Fibroblast of gingiva (primary cell): Measurements from ENCODE around the gene PUDP.
"Not testable (repeated sequence)": the region's sequence is repeated elsewhere in the genome, so short reads cannot be mapped to it uniquely, and the experiment has no call there.

Source experiments
- DNase-seq: peaks from one replicate; pipeline ENCODE4 v3.0.0-alpha.2; 2011; ENCODE audit warnings: low read depth

Gene PUDP

GRCh38 chrX:7109049-7109531 lies 38.9 kb downstream of the PUDP start:
- DNase-seq: no peak

GRCh38 chrX:7108030-7108429 lies 39.9 kb downstream of the PUDP start:
- DNase-seq: no peak

- DNase-seq: no peak
Measured at GRCh38 chrX:7106649-7107048, 41.3 kb downstream of the PUDP start.

GRCh38 chrX:7102119-7102518 lies 45.8 kb downstream of the PUDP start:
- DNase-seq: no peak

GRCh38 chrX:7100022-7100421 lies 47.9 kb downstream of the PUDP start:
- no peak for DNase-seq

GRCh38 chrX:7095657-7096056 lies 52.3 kb downstream of the PUDP start:
- not testable (repeated sequence) for DNase-seq

GRCh38 chrX:7093305-7093704 lies 54.6 kb downstream of the PUDP start:
- no peak for DNase-seq

- DNase-seq: no peak
Measured at GRCh38 chrX:7092543-7092942, 55.4 kb downstream of the PUDP start.

- no peak for DNase-seq
Measured at GRCh38 chrX:7091923-7092322, 56.0 kb downstream of the PUDP start.

- no peak for DNase-seq
Measured at GRCh38 chrX:7090641-7091040, 57.3 kb downstream of the PUDP start.

- DNase-seq: no peak
Measured at GRCh38 chrX:7088968-7089615, 58.9 kb downstream of the PUDP start.

GRCh38 chrX:7086384-7086783 lies 61.6 kb downstream of the PUDP start:
- DNase-seq: no peak

- no peak for DNase-seq
Measured at GRCh38 chrX:7085879-7086278, 62.1 kb downstream of the PUDP start.

GRCh38 chrX:7084841-7085240 lies 63.1 kb downstream of the PUDP start:
- DNase-seq: no peak

- peak; percentile 71 for DNase-seq
Measured at GRCh38 chrX:7083468-7084396, 64.2 kb downstream of the PUDP start.

- no peak for DNase-seq
Measured at GRCh38 chrX:7083021-7083420, 64.9 kb downstream of the PUDP start.

GRCh38 chrX:7082556-7082955 lies 65.4 kb downstream of the PUDP start:
- DNase-seq: no peak

GRCh38 chrX:7077241-7078230 lies 70.4 kb downstream of the PUDP start:
- DNase-seq: no peak

- no peak for DNase-seq
Measured at GRCh38 chrX:7076245-7076661, 71.7 kb downstream of the PUDP start.

GRCh38 chrX:7074908-7075204 lies 73.1 kb downstream of the PUDP start:
- no peak for DNase-seq

GRCh38 chrX:7074148-7074907 lies 73.6 kb downstream of the PUDP start:
- DNase-seq: no peak
